ENCODE results near the gene GAS2L2. TPM values are rescaled to one million over a fixed set of nuclear protein-coding genes. Genes with fewer than 3 reads are reported as not detected.
A peak's percentile ranks its signal among the peaks of the same experiment; 100 is the strongest.

GAS2L2 gene
- total RNA-seq, 2 donors from 2014 or later: not detected

GRCh38 chr17:35748979-35749378 is 4.1 kb downstream of the GAS2L2 start:
- no peaks in the 10 kb centered on the region for H3K9me3 ChIP-seq
- no peak overlapping the region for H3K27ac ChIP-seq
- no peak for DNase-seq (ENCODE audit: low spot score)
- no peaks in the 10 kb centered on the region for H3K4me1 ChIP-seq (replicated peaks)
- no peak overlapping the region for H3K4me3 ChIP-seq
- intact Hi-C loops (cut with DNase I): no loop called here
- 66% methylated on average over 2 of the region's 6 CpGs for WGBS
- peaks cover 4% of the 10 kb centered on the region for H3K27me3 ChIP-seq (replicated peaks; ENCODE audit: insufficient read depth)
- TF ChIP-seq CTCF (IDR thresholded peaks at IDR 0.05) (no peak), POLR2AphosphoS5 (IDR thresholded peaks at IDR 0.05) (no peak), POLR2A (IDR thresholded peaks at IDR 0.05) (no peak)
- H3K36me3 ChIP-seq: no peaks in the 10 kb centered on the region

DNA sequence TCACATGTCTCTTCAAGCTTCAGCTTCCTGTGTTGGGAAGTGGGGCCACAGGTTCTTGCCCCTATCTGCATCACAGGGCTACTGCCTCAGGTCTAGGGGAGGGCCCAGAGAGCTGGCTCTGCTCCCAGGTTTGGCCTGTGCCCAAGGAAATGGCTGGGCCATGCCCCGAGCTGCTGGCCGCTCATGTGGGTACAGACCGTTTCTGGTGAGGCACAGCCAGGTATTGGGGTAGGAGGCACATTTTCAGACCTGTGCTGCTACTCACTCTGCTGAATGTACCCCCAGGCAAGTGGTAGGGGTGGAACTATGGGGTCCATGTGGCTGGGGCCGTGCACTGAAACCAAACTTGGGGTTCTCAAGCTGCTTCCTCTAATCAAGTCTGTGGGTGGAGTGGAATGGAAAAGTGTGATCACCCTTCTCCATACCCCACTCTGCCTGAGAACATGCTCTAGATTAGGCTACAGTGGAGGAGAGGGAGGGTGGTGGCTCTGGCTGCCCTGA is 4.6 kb downstream of the GAS2L2 start:
- TF ChIP-seq POLR2A (IDR thresholded peaks at IDR 0.05) (no peak), CTCF (IDR thresholded peaks at IDR 0.05) (no peak), POLR2AphosphoS5 (IDR thresholded peaks at IDR 0.05) (no peak)
- no peak for DNase-seq (ENCODE audit: low spot score)
- H3K4me1 ChIP-seq (replicated peaks): no peaks in the 10 kb centered on the region

DNA sequence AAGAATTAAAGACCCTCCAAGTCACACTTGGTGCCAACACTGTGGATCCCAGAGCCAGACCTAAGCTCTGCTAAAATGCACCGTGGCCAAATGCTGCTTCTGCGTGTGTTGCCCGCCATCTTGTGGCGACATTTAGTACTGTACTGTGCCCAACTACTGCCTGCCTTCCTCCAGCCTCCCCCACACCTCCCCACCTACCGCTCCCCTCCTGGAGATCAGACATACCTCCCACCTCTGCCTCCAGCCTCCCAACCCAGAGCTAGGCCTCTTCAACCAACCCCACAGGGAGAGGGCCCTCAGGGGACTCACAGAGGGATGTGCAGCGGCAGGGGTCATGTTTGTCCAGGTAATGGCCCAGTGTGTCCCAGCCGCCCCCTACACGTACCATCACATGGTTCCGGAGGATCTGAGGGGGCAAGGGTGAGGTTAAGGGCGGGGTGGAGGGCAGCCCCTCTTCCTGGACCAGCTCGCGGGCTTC is 5.5 kb downstream of the GAS2L2 start:
- no peak overlapping the region for H3K4me3 ChIP-seq
- no peak overlapping the region for H3K27ac ChIP-seq
- intact Hi-C loops (cut with DNase I): loop anchor here (2.0 kb wide), 1 partner anchor 135 kb away; no protein-coding TSS in a partner anchor

More for the DNA sequence above, 4.6 kb downstream of the GAS2L2 start:
- Histone ChIP-seq H3K27me3 (replicated peaks; ENCODE audit: insufficient read depth) (peaks cover 4% of the 10 kb centered on the region), H3K27ac (no peak overlapping the region), H3K4me3 (no peak overlapping the region), H3K36me3 (no peaks in the 10 kb centered on the region), H3K9me3 (no peaks in the 10 kb centered on the region)
- WGBS: 52% methylated on average over 3 of the region's 4 CpGs
- intact Hi-C loops (cut with DNase I): no loop called here

DNA sequence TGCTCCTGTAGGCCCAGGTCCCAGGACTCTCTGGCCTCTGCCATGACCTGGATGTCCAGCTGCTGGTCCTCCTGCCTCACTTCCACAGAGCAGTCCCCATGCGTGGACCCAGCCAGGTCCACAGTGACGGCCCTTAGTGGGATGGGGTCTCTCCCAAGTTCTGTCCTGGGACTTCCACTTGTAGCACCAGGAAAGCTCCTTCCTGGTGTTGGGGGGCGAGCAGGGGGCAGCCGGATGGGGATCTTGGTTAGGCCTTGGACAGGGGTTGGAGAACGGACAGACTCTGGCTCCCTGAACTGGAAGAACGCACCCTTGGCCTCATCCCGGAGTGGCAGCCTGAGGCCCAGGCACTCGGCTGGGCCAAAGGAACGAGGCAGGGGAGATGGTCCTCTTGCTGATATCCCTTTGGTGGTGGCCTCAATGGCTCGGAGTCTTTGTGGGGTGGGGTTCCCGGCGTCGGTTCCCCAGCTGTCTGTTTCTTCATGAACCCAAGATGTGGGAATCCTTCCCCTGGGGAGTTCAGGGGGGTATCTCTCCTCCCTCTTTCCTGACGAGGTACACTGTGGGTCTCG is 7.2 kb downstream of the GAS2L2 start:
- TF ChIP-seq CTCF (IDR thresholded peaks at IDR 0.05) (no peak), POLR2A (IDR thresholded peaks at IDR 0.05) (no peak), POLR2AphosphoS5 (IDR thresholded peaks at IDR 0.05) (no peak)
- no peak for DNase-seq (ENCODE audit: low spot score)
- intact Hi-C loops (cut with DNase I): loop anchor here (2.0 kb wide), 1 partner anchor 133 kb away; no protein-coding TSS in a partner anchor
- 84% methylated on average over 15 of the region's 15 CpGs for WGBS
- Histone ChIP-seq H3K4me1 (replicated peaks) (no peaks in the 10 kb centered on the region), H3K9me3 (no peaks in the 10 kb centered on the region), H3K4me3 (no peak overlapping the region), H3K27me3 (replicated peaks; ENCODE audit: insufficient read depth) (peaks cover 15% of the 10 kb centered on the region), H3K36me3 (no peaks in the 10 kb centered on the region), H3K27ac (no peak overlapping the region)

More for the DNA sequence above, 5.5 kb downstream of the GAS2L2 start:
- Histone ChIP-seq H3K9me3 (no peaks in the 10 kb centered on the region), H3K36me3 (no peaks in the 10 kb centered on the region), H3K27me3 (replicated peaks; ENCODE audit: insufficient read depth) (peaks cover 10% of the 10 kb centered on the region), H3K4me1 (replicated peaks) (no peaks in the 10 kb centered on the region)
- peak; percentile 74 for DNase-seq (ENCODE audit: low spot score)
- WGBS: 23% methylated on average over 12 of the region's 12 CpGs
- TF ChIP-seq POLR2A (IDR thresholded peaks at IDR 0.05): no peak
- TF ChIP-seq POLR2AphosphoS5 (IDR thresholded peaks at IDR 0.05): peak; percentile 32
- TF ChIP-seq CTCF (IDR thresholded peaks at IDR 0.05): peak; percentile 74 to 94 (median 90)

GRCh38 chr17:35745246-35745645 is 7.8 kb downstream of the GAS2L2 start:
- H3K27me3 ChIP-seq (replicated peaks; ENCODE audit: insufficient read depth): peaks cover 13% of the 10 kb centered on the region
- 81% methylated on average over 6 of the region's 7 CpGs for WGBS
- DNase-seq (ENCODE audit: low spot score): no peak
- no peak overlapping the region for H3K4me3 ChIP-seq
- no peaks in the 10 kb centered on the region for H3K36me3 ChIP-seq
- TF ChIP-seq POLR2A (IDR thresholded peaks at IDR 0.05) (no peak), POLR2AphosphoS5 (IDR thresholded peaks at IDR 0.05) (no peak)
- no peaks in the 10 kb centered on the region for H3K9me3 ChIP-seq
- intact Hi-C loops (cut with DNase I): no loop called here
- no peak overlapping the region for H3K27ac ChIP-seq
- no peaks in the 10 kb centered on the region for H3K4me1 ChIP-seq (replicated peaks)

Measured in prostate gland (tissue), 2 donors.